RKO (cell line): Measurements from ENCODE around the gene NPY2R.

Source experiments
- DNase-seq: peaks from one replicate; pipeline ENCODE4 v3.0.0-alpha.2; 2016; ENCODE audit warnings: low spot score

NPY2R gene, protein sequence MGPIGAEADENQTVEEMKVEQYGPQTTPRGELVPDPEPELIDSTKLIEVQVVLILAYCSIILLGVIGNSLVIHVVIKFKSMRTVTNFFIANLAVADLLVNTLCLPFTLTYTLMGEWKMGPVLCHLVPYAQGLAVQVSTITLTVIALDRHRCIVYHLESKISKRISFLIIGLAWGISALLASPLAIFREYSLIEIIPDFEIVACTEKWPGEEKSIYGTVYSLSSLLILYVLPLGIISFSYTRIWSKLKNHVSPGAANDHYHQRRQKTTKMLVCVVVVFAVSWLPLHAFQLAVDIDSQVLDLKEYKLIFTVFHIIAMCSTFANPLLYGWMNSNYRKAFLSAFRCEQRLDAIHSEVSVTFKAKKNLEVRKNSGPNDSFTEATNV

DNA sequence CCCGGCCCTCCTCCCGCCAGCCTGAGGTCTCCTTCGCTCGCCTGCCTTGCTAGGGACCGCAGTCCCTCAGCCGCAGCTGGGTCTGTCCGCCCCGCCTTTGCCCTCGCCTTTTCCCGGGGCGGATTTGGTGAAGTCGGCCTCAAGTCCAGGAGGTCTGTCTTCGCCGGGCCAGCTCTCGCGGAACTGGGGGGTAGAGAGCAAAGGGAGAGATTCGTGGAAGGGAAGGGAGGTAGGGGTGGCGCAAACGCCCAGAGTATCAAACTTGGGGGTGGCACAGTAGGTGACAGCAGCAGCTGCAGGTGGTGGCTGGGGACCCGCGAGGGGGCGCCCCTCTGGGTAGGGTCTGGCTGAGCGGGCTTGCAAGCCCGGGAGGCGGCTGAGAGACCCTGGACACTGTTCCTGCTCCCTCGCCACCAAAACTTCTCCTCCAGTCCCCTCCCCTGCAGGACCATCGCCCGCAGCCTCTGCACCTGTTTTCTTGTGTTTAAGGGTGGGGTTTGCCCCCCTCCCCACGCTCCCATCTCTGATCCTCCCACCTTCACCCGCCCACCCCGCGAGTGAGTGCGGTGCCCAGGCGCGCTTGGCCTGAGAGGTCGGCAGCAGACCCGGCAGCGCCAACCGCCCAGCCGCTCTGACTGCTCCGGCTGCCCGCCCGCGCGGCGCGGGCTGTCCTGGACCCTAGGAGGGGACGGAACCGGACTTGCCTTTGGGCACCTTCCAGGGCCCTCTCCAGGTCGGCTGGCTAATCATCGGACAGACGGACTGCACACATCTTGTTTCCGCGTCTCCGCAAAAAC lies at the start of gene NPY2R:
Gene NPY2R, plus strand, starts transcription at position 379 of the 797 bp plus-strand sequence. CDS start 5,304 bp downstream, outside the sequence.
- no peak for DNase-seq

DNA sequence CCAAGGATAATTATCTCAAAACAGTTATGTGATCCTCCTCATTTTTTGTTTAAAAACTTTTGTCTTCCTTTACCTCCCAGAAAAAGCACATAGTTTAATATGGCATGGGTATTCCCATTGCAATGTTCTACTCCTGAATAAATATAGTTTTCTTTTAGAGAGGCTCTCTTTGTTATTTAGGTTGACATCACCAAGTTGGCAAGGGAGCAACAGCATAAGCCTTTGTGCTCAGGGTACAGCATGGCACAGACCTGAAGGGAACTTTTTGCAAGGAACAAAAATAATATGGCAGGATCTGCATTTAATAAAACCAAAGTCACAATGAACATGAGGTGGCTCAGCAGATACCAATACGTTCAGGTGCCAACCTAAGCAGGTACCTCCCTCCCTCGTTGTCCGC lies 47.1 kb upstream of the NPY2R start:
- DNase-seq: no peak

DNA sequence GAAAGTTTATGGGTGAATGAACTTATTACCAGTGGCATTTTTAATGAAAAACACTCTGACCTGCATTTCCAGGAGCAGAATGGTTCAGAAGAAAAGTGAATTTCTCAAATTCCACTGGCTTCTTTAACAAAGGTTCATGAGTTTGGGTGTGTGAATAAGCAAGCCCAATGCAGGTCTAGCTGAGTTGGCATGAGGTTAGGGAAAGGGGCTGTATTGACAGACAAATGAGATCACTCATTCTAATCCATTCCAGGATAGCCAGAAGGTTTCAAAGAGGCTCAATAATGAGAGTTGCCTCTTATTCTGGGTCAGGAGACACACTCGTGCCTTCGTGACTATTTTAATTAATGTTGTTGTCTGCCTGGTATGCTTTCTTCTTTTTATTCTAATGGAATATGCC lies 43.7 kb upstream of the NPY2R start:
- no peak for DNase-seq

DNA sequence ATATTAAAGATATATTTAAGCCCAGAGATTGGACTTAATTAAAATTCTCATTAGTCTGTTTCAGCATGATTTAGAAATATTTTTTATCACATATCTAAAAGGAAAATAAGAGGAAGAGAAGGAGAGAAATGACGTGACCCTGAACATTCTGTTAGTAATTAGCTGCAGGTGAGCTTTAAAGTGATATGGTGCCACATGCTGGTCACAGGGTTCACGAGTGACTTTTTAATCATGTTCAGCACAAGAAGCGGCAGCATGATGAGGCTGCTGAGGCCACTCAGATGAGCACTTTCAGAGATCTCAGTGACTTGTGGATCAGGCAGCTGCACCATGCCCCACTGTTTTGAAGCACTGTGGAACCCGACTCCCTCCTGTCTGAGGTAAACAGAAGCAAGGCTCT lies 37.9 kb upstream of the NPY2R start:
- no peak for DNase-seq

DNA sequence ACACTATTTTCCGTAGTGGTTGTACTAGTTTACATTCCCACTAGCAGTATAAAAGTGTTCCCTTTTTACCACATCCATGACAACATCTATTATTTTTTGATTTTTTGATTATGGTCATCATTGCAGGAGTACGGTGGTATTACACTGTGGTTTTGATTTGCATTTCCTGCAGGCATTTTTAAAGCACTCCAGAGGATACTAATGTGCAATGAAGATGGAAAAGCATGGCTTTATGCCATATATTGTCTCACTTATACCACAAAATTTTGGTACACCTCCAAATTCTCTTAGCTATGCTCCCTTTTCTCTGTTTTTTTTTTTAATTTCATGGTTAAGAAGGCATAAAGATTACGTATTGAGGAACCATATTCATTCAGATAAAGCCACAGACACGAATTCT lies 35.1 kb upstream of the NPY2R start:
- DNase-seq: no peak

DNA sequence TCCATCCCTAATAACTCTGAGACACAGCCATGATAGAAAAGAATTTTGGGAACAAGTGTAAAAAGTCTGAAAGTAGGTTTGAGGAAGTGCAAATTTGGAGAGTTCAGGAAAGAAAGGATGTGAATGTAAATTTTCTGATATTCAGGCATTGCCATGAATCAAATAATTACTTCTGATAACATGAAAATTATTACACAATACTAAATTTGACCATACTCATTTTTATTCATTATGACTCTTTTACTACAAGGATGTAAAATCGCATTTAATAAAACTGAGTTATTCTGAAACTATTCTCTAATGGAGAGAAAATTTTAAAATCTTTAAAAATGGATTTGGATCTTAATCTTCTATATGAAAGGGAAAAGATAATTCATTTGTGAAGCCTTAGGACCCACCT lies 33.8 kb upstream of the NPY2R start:
- DNase-seq: no peak

DNA sequence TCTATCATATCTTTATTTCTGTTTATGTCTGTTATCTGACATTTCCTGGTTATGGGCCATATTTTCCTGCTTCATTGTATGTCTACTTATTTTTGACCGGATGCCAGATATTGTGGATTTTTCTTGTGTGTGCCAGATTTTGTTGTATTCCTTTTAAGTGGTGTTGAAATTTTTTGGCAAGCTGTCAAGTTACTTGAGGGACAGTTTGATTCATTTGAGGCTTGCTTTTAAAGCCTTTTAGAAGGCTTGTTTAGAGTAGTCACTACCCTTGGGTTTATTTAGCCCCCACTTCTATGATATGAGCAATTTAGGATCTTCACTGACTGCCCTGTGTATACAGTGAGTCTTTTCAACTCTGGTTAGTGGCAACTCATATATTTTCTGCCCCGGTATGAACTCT lies 29.2 kb upstream of the NPY2R start:
- no peak for DNase-seq

DNA sequence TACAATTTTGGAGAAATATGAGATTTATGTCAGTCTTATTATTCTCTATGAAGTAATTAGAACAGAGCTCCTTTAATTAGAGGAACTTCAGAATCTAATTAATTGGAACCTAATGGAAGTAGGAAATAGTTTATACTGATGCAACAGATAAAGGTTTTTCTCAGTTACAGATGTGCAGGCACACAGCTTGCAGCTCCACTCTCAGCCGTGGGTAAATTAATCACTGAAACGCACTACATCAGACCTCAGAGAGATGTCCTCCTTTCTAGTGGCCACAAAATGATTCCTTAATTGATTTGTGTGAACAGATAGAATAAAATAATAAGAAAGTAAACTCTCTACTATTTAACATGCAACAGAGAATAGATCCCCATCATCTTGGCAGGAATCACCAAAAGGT lies 21.5 kb upstream of the NPY2R start:
- no peak for DNase-seq

DNA sequence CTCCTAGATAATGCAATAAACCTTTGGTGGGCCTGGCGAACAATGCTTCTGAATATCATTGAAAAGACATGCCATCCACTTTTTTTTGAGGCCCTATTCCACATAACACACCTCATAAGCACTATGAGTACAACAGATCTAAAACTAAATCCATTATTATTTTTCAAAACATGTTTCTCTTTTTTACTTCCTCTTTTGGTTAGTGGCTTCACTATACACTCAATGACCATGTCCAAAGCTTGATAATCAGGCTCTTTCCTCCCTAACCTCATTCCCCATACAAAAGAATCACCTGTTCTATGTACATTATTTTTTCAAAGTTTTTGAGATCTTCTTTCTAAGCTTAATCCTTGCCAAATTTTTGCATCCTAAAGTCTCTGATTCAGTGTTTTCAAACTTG lies 20.4 kb upstream of the NPY2R start:
- DNase-seq: no peak

DNA sequence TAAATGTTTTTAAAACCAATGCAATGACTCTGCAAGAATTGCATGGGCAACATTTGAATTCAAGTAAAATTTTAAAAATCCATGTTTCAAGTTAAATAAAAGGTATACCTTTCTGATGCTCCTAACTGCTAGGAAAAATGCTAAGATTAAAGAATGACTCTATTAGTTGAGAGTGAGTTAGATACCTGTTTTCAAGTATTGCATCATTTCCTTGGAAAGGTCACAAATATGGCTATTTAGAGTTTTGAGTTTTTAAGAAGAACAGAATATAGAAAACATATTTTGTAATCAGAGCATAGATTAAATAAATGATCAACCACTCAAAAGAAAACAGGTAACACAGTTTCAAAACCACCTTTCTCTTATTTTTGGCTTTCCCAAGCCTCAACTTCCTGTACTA lies 18.3 kb upstream of the NPY2R start:
- no peak for DNase-seq

DNA sequence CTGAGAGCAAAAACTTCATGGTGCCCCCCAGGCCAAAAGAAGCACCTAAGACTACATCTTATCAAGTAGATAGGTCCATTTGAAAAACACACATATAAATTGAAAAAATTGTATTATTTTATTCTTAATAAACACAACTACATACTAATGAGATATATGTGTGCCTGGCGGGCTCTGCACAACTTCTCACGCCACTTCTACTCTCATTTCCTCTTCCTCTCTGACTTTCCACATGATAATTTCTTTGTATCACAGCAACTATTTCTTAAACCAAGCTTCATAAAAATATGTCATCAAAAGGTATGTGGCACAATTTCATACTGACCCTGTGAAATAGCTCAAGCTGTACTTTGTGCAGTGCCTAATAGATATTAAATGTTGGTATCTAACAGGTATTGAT lies 10.7 kb upstream of the NPY2R start:
- no peak for DNase-seq

DNA sequence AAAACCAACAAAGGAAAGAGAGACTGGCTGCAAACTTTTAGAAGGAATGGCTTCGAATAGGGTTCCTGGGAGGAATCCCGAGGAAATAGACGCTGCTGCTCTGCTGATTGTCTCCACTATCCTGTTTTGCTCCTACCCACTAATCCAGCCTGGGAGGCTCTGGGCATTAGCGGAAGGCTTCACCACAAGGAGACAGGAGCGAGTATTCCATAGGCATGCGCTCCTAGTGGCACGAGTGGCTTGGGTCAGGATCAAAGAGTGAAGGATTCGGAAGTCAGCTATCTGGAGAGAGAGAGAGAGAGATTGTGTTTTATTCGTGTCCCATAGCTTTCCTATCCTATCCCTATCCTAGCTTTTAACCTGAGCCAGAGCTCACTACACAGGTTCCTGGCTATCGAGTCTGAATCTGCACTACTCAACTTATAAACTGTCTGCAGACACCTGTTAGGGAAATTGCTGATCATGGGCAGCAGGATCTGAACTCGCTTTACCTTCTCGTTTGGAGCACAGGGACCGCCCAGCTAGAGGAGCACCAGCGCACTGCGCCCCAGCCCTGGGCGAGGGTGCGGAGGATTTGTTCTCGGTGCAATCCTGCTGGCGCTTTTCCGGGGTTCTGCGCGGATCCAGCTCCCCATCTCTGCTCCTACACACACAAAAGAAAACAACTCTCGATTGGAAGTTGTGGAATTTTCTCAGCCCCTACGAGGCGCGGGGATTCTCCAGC lies 740 bp upstream of the NPY2R start:
- DNase-seq: no peak

DNA sequence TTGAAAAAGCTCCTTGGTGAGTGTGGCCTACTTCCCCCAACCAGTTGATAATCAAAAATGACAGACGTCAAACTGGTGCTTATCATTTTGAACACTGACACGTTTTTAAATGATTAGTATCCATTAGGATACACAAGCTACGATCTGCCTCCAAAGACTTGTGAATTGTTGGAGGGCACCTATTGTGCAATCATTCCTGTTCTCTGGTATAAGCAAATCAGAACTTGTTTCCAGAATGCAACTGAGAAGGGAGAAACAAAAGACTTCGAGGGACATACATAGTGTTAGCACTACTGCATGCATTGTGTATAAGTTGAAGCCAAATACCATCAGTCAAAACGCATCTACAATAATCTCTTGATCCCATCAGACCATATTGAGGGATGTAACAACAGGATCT lies 11.6 kb downstream of the NPY2R start:
- no peak for DNase-seq

DNA sequence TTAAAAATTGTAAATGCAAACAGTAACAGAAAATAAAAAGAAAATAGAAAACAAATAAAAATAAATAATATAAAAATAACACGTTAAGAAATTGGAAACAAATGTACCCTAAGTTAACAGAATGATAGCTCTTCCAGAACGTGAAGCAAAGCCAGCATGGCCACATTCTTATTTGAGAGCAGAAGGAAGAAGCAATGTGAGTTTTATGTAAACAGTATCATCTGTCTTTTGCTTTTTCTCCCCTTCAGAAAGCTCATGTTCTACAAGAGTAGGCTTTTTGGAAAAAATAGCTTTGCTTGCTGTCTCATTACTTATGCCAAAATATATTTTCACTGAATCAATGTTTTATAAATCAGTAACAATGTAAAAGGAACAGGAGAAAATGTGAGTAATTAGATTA lies 18.7 kb downstream of the NPY2R start:
- DNase-seq: no peak

DNA sequence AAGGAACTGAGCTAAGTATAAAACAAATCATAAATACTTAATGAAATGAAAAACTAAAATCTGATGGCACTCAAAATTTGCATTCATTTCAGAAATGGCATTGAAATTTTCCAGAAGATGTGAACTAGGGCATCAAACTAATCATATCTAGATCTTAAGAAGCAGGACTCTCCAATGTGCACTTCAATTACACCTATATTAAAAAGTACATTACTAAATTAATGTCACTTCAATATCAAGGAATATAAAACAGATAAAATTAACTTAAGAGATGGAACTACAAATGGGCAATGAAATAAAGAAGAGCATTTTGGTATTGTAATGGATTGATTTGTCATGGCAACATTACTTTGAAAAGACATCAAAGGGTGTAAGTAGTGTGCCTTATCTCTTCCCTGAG lies 20.3 kb downstream of the NPY2R start:
- no peak for DNase-seq

DNA sequence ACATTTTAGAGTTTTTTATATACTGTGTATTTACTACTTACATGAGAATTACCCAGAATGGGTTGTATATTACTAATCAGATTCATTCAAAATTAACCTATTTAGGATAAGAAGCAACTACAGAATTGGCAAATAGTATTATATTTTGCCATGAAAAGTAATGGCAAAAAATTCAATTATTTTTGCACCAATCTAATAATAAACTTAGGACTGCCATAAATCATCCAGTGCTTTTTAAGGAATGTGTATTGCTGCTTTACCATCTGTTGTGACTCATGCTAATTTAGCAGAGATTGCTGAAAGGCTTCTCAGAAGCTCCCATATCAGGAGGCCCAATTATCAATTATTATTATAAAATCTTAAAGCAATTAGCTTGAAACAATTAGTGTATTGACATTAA lies 24.0 kb downstream of the NPY2R start:
- no peak for DNase-seq

DNA sequence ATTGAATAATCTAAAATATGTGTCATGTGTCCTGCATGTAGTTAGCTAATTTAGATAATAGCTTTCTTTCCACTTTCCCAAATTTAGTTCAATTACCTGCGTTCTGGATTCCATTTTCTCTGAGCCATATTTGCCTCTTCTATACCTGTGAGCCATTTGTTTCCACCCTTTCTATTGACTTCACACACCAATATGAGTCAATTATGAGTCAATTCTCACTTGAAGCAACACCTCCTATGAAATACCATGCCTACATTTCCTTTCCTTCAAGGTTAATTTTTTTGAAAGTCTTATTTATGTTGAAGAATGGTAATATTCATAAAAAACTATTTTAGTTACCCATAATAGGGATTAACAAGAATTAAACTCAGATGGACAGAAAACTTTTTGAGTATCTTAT lies 25.8 kb downstream of the NPY2R start:
- DNase-seq: no peak

DNA sequence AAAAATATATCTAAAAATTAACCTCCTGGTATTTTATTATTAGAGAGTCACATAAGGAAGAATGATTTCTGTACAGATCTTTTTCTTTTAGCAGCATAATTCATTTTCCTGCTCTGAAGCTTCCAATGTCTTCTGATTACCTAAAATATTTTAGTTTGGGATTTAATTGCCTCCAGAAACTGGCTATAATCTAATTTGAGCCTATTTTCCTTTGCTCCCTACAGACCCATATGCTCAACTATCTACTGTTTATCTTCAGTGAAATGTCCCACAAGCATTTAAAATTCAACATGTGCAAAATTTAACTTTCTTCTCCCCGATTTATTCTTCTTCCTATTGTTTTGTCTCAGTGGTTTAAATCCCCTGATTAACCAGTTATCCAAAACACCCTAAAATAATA lies 29.1 kb downstream of the NPY2R start:
- DNase-seq: no peak

DNA sequence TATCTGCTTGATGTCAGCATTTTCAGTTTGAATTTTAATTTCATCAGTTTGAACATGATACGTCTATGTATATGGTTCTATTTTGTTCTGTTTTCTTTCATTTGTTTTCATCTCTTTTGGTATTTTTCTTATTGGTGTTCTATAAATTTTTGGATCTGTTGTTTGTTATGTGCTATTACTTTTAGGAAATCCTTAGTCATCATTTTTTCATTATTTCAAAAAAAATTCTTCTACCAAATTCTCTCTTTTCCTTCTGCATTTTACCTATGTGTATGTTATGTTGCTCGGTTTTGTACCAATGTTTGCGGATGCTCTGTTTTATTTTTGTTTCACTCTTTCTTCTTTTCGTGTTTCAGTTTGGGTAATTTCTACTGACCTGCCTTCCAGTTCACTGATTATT lies 32.8 kb downstream of the NPY2R start:
- no peak for DNase-seq

DNA sequence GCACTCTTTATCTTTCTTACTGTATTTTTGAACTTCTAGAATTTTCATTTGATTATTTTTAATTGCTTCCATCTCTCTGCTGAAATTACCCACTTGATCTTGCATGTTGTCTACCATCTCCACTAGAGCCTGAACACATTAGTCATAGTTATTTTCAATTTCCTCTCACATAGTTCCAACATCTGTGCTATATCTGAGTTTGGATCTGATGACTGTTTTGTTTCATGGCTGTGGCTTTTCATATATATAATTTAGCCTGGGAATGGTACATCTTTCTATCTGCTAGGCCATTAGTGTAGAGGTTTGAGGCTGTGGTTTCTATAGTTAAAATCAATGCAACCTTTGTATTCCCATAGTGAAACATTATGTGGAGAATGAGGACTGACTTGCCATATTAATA lies 33.2 kb downstream of the NPY2R start:
- no peak for DNase-seq

DNA sequence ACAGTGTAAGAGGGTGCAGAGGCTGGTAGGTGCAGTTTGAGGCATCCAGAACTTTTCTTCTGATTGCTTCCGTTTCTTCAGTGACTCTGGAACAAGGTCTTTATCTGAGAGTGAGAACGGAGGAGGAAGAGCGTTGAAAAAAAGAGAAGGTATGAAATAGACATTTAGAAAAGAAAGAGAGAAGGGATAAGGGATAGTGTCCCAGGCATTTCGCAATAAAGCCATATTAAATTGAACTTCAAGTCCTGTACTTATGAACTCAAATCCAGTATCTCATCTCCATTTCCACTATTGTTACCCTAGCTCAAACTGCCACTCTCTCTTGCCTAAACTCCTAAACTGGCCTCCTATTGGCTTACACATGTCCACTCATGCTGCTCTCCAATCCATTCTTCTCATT lies 36.7 kb downstream of the NPY2R start:
- DNase-seq: no peak

DNA sequence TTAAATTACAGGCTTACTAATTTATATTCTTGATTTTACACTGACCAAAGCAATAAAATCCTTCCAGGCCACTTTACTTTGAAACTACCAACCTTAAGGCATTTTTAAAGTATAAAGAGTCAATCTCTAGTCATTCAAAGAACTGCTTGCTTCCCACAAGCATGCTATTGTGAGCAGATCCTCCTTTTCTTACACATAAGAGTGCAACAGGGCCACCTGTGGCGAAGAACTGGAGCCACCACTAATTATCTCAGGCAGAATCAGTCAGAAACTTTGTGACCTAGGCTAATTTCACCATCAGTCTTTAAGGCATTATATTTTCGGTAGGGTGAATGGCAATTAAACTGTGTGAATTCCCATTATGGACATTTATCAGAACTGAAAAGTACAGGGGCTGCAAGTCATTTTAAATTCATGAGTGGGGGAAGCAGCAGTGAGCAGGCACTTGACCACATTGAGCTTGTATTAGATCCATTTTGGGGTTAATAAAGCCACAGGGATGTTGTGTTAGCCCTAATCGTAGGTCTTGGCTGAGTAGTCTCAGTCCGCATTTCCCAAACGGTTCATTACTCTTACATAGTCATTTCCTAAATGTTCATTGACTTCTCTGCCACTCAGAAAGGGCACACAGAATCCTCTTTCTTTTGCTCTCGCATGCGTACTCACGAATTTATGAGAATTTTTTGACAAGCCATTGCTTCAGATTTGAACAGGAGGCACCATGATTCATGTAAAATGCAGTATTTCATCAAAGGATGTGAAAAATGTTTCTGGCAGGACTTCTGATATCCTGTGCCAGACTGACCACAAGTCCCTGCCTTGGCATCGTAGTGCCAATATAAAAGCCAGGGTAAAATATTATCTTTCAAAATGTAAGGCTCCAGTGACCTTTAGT lies 39.8 kb downstream of the NPY2R start:
- DNase-seq: no peak
